Measurements from ENCODE around the gene EFCC1. TPM values are rescaled to one million over a fixed set of nuclear protein-coding genes. Genes with fewer than 3 reads are reported as not detected.

EFCC1 gene
- total RNA-seq, 4 donors from 2014 or later, result 4.8 to 10.3 (median 6.5) TPM

DNA sequence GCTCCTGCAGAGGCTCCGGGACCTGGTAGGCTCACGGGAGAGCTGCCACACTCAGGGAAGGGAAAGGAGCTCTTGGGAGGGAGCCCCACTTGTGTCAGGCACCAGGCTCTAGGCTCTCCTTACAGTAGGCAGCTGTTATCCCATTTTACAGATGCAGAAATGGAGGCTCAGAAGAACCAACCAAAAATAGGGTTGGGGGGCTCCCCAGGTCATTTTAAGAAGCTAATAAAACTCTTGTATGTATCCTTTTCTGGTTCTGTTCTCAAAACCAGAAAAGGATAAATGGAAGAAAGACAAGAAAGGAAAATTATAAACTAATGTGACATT lies 36.0 kb downstream of the EFCC1 start:
- ATAC-seq, result no peak
- H3K27ac ChIP-seq, result no peak overlapping the region
- TF ChIP-seq POLR2A (IDR thresholded peaks at IDR 0.05) (no peak), POLR2AphosphoS5 (IDR thresholded peaks at IDR 0.05) (no peak), EP300 (IDR thresholded peaks at IDR 0.05) (no peak)
- TF ChIP-seq, protein P1, sequence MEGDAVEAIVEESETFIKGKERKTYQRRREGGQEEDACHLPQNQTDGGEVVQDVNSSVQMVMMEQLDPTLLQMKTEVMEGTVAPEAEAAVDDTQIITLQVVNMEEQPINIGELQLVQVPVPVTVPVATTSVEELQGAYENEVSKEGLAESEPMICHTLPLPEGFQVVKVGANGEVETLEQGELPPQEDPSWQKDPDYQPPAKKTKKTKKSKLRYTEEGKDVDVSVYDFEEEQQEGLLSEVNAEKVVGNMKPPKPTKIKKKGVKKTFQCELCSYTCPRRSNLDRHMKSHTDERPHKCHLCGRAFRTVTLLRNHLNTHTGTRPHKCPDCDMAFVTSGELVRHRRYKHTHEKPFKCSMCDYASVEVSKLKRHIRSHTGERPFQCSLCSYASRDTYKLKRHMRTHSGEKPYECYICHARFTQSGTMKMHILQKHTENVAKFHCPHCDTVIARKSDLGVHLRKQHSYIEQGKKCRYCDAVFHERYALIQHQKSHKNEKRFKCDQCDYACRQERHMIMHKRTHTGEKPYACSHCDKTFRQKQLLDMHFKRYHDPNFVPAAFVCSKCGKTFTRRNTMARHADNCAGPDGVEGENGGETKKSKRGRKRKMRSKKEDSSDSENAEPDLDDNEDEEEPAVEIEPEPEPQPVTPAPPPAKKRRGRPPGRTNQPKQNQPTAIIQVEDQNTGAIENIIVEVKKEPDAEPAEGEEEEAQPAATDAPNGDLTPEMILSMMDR (IDR thresholded peaks at IDR 0.05), result no peak
- peaks cover 0 to 24% of the 10 kb centered on the region in 2 donors for H3K36me3 ChIP-seq
- WGBS, 2 donors (ENCODE audit: low coverage in 1 of 2), result 35 to 90% methylated on average over 2 of the region's 2 CpGs
- H3K4me1 ChIP-seq, result peaks cover 0 to 20% (median 0%) of the 10 kb centered on the region in 3 donors
- no peaks in the 10 kb centered on the region for H3K27me3 ChIP-seq
- no peaks in the 10 kb centered on the region for H3K9me3 ChIP-seq
- H3K4me3 ChIP-seq, result no peak overlapping the region

DNA sequence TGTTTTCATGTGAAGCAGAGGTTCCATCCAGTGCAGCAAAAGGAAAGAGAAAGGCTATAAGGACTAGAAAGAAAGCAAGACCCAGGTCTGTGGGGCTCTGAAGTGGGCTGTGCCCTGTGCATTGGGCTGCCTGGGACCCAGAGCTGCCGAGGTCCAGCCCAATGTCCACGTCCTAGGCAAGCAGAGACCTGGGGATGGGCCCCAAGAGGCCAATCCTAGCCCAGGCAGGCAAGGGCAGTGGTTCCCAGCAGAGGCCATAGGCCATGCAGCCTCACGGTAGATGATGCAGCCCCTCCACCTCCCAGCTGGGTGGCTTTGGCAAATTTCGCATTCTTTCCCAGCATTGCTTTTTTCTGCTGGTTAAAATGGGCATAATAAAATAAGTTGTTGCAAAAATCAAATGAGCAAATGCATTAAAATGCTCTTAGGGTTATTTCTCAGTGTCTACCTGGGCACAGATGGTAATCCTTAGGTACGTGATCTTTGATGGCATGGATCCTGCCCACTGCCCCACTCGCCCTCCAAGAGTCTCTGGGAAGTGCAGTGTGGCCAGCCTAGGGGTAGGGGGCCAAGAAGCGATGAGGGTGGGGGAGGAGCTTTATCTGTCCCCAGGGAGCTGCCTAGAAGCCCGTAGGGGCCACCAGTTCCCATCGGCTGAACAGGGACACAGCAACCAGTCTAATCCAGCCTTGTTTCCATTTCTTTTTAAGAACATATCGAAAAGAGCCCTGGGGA lies 37.2 kb downstream of the EFCC1 start:
- H3K4me1 ChIP-seq, result peaks cover 0 to 20% (median 0%) of the 10 kb centered on the region in 3 donors
- WGBS, 2 donors (ENCODE audit: low coverage in 1 of 2), result 79% methylated on average over 5 to 7 of the region's 10 CpGs
- ATAC-seq, result no peak
- TF ChIP-seq EP300 (IDR thresholded peaks at IDR 0.05), result no peak
- no peak for TF ChIP-seq POLR2A (IDR thresholded peaks at IDR 0.05)
- H3K9me3 ChIP-seq, result no peaks in the 10 kb centered on the region
- no peaks in the 10 kb centered on the region for H3K27me3 ChIP-seq
- H3K27ac ChIP-seq, result no peak overlapping the region
- peaks cover 0 to 19% of the 10 kb centered on the region in 2 donors for H3K36me3 ChIP-seq
- no peak overlapping the region for H3K4me3 ChIP-seq

DNA sequence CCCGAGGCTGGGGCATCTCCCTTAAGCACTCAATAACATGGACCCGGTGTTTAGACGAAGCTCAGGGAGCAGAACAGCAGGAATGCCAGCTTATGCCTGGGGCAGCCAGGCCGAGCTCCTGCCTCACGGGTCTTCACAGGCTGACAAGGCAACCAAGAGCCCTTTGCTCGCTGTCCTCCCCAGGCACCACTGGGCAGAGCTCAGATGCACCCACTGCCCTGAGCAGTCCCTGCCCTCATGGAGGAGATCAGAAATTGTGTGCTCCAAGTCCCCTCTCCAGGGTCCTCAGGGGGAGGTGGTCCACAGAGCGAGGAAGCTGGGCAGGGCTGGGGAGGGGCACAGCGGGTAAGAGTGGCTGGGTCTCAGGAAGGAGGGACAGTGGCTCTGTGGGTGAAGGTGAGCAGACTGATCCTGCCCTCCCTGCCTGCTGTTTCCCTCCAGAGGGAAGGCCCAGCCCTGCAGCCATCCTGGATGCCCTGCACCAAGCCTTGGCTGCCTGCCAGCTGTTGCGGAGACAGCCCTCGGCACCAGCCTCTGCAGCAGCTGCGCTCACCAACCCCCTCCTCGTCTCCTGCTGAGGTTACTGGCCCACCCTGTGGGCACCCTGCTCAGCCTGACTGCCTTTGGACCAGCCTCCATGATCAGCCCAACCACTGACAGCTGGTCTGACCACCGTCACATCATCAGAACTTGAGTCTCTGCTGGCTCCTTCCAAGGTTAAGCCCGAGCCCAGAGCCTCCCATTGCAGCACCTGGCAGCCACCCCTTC lies 38.4 kb downstream of the EFCC1 start:
- peaks cover 0 to 20% (median 0%) of the 10 kb centered on the region in 3 donors for H3K4me1 ChIP-seq
- ATAC-seq, result no peak
- H3K9me3 ChIP-seq, result peaks cover 0 to 2% (median 0%) of the 10 kb centered on the region in 3 donors
- peaks cover 0 to 15% of the 10 kb centered on the region in 2 donors for H3K36me3 ChIP-seq
- TF ChIP-seq, protein P1 (IDR thresholded peaks at IDR 0.05), result no peak
- TF ChIP-seq EP300 (IDR thresholded peaks at IDR 0.05) (no peak), POLR2A (IDR thresholded peaks at IDR 0.05) (no peak), POLR2AphosphoS5 (IDR thresholded peaks at IDR 0.05) (no peak)
- peaks cover 3% of the 10 kb centered on the region for H3K27me3 ChIP-seq
- no peak overlapping the region for H3K27ac ChIP-seq
- 60% methylated on average over 4 of the region's 14 CpGs; no CpG with 5 or more reads in 1 of the 2 donors for WGBS, 2 donors (ENCODE audit: low coverage in 1 of 2)
- no peak overlapping the region for H3K4me3 ChIP-seq

DNA sequence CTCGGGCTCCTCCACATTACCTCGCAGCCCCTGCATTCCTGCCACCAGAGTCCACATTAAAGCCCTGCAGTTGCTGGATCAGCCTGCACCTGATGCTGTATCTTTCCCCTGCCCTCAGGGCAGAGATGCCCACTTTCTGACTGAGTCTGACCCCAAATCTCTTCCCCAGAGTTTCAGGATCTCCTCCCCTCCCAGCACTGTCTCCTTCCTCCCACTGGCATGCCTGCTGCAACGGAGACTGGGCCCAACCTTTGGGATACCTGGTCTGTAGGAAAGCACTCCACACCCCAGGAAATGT lies 38.9 kb downstream of the EFCC1 start:
- TF ChIP-seq EP300 (IDR thresholded peaks at IDR 0.05), result no peak
- TF ChIP-seq, protein P1 (IDR thresholded peaks at IDR 0.05), result no peak
- TF ChIP-seq POLR2AphosphoS5 (IDR thresholded peaks at IDR 0.05), result no peak
- no peak for TF ChIP-seq POLR2A (IDR thresholded peaks at IDR 0.05)
- Histone ChIP-seq H3K9me3 (peaks cover 0 to 7% (median 0%) of the 10 kb centered on the region in 3 donors), H3K36me3 (peaks cover 0 to 15% of the 10 kb centered on the region in 2 donors), H3K27me3 (peaks cover 3% of the 10 kb centered on the region), H3K4me1 (peaks cover 0 to 20% (median 0%) of the 10 kb centered on the region in 3 donors), H3K4me3 (no peak overlapping the region), H3K27ac (no peak overlapping the region)
- 34% methylated on average over 2 of the region's 3 CpGs; no CpG with 5 or more reads in 1 of the 2 donors for WGBS, 2 donors (ENCODE audit: low coverage in 1 of 2)
- no peak for ATAC-seq

DNA sequence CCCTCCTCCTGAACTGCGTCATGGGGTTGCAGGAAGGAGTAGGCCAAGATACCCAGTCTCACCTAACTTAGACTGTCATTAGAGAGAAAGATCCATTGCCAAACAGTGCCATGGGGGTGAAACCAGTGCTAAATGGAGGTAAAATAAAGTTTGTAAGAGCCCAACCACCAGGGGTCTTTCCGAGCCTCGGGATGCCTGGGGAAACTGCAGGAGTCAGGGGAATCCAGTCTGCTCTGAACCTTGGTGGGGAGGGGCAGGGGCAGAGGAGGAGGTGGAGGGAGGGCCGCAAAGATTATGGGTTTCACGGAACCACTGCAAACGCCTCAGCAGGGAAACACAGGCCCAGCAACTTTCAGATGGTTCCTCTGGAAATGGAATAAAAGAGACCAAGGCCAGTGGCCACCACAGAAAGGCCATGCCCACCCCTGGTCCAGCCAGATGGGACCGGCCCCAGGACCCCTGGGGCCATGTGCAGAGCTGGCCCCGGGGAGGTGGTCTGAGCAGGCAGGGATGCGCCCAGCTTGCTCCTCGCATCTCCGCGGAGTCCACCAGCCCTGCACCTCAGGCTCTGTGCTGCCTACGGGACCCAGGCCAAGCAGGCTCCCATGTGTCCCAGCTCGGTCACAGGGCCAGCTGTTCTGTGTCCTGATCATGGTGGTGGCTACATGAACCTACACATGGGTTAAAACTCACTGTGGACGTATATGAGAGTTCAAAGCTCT lies 39.6 kb downstream of the EFCC1 start:
- H3K27ac ChIP-seq, result no peak overlapping the region
- 69 to 81% methylated on average over 2 to 10 of the region's 15 CpGs for WGBS, 2 donors (ENCODE audit: low coverage in 1 of 2)

More for the DNA sequence above, 39.6 kb downstream of the EFCC1 start:
- Histone ChIP-seq H3K36me3 (peaks cover 0 to 15% of the 10 kb centered on the region in 2 donors), H3K9me3 (peaks cover 0 to 13% (median 0%) of the 10 kb centered on the region in 3 donors), H3K4me3 (no peak overlapping the region), H3K27me3 (peaks cover 7% of the 10 kb centered on the region), H3K4me1 (peaks cover 0 to 18% (median 3%) of the 10 kb centered on the region in 3 donors)
- ATAC-seq, result no peak
- TF ChIP-seq POLR2A (IDR thresholded peaks at IDR 0.05), result no peak
- TF ChIP-seq, protein P1 (IDR thresholded peaks at IDR 0.05), result no peak
- no peak for TF ChIP-seq EP300 (IDR thresholded peaks at IDR 0.05)
- TF ChIP-seq POLR2AphosphoS5 (IDR thresholded peaks at IDR 0.05), result no peak

Measured in gastroesophageal sphincter (tissue), 4 donors.